HG03039 (cell line): ENCODE results near the gene CDC37.

Source experiments
- ATAC-seq: cut with Tn5 transposase; IDR thresholded peaks from one replicate; pipeline ENCODE4 v1.9.1; 2021; ENCODE audit warnings: mild to moderate bottlenecking, moderate library complexity; ENCODE audit not compliant: unreplicated experiment

CDC37 gene

GRCh38 chr19:10363789-10364281 is 39.5 kb downstream of the CDC37 start:
- ATAC-seq, result no peak

- ATAC-seq, result no peak
These were observed 41.1 kb downstream of the CDC37 start for GRCh38 chr19:10362259-10362658.

- ATAC-seq, result no peak
These were observed 41.8 kb downstream of the CDC37 start for GRCh38 chr19:10361569-10362011.

- no peak for ATAC-seq
These were observed 46.9 kb downstream of the CDC37 start for GRCh38 chr19:10356431-10356830.

- no peak for ATAC-seq
These were observed 49.5 kb downstream of the CDC37 start for GRCh38 chr19:10353793-10354391.

GRCh38 chr19:10352764-10353671 is 50.3 kb downstream of the CDC37 start:
- ATAC-seq, result no peak

- no peak for ATAC-seq
These were observed 56.8 kb downstream of the CDC37 start for GRCh38 chr19:10346509-10346908.

GRCh38 chr19:10344780-10345179 is 58.6 kb downstream of the CDC37 start:
- ATAC-seq, result no peak

GRCh38 chr19:10343495-10343894 is 59.8 kb downstream of the CDC37 start:
- no peak for ATAC-seq
